ENCODE results near the gene RFX3.

Gene RFX3

DNA sequence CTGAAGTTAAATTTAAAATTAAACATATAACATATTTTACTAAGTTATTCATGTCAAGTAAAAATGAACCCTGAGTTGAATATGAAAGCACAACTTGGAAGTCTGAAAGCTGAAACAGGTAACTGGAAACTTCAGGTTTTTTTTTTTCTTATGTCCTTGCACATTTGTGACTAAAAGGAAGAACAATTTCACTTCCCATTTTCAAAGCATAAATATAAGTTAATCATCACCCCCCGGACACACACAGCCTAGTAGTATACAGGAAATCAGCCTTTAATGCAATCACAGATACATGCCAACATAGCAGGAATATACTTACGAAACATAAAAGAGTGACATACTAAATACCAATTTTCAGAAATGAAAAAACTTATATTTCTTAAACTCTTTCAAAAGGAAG lies 225.9 kb downstream of the RFX3 start:
- TF ChIP-seq, protein P1, sequence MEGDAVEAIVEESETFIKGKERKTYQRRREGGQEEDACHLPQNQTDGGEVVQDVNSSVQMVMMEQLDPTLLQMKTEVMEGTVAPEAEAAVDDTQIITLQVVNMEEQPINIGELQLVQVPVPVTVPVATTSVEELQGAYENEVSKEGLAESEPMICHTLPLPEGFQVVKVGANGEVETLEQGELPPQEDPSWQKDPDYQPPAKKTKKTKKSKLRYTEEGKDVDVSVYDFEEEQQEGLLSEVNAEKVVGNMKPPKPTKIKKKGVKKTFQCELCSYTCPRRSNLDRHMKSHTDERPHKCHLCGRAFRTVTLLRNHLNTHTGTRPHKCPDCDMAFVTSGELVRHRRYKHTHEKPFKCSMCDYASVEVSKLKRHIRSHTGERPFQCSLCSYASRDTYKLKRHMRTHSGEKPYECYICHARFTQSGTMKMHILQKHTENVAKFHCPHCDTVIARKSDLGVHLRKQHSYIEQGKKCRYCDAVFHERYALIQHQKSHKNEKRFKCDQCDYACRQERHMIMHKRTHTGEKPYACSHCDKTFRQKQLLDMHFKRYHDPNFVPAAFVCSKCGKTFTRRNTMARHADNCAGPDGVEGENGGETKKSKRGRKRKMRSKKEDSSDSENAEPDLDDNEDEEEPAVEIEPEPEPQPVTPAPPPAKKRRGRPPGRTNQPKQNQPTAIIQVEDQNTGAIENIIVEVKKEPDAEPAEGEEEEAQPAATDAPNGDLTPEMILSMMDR (IDR thresholded peaks at IDR 0.05; ENCODE audit: control insufficient read depth, insufficient read depth, low read depth, low read length, missing control alignments), result no peak
- DNase-seq (ENCODE audit: low read depth), result no peak

DNA sequence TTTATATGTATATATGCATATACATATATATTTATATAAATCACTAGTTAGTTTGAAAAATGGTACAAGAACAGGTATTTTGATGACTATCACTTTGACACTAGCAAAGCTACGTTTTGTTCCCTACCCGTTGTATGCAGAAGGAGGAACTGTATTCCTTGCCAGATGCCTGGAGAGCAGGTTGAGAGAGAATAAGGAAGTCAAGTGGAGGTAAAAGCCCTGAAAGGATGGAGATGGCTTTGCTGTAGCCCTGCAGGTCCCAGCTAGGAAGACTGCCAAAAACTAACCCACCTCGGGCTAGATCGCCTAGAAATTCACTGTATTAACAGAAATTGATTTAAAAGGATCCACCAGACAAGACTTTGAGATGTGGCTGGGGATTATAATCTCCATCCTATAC lies 229.3 kb downstream of the RFX3 start:
- no peak overlapping the region for H3K4me3 ChIP-seq (ENCODE audit: control insufficient read depth, low read depth, low read length)
- no peak for DNase-seq (ENCODE audit: low read depth)
- TF ChIP-seq, protein P1 (IDR thresholded peaks at IDR 0.05; ENCODE audit: control insufficient read depth, insufficient read depth, low read depth, low read length, missing control alignments), result no peak

More for the DNA sequence above, 225.9 kb downstream of the RFX3 start:
- H3K4me3 ChIP-seq (ENCODE audit: control insufficient read depth, low read depth, low read length), result no peak overlapping the region

DNA sequence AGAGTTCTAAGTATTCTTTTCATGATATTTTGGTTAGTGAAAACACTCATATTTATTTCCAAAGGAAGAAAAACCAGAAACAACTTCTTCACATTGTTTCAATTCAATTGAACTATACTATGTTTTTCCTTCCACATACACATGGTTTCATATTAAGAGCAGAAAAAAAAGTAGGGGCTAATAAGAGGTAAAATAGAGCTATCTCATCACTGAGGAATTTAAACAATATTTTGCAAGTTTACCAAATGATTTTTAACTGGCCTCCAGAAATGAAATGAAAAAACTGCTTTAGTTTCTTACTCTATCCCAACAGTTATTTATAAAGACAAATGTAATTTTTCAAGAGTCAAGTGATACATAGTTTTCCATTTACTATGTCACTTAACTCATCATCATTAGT lies 233.5 kb downstream of the RFX3 start:
- H3K4me3 ChIP-seq (ENCODE audit: control insufficient read depth, low read depth, low read length), result no peak overlapping the region
- DNase-seq (ENCODE audit: low read depth), result no peak
- TF ChIP-seq, protein P1 (IDR thresholded peaks at IDR 0.05; ENCODE audit: control insufficient read depth, insufficient read depth, low read depth, low read length, missing control alignments), result no peak

DNA sequence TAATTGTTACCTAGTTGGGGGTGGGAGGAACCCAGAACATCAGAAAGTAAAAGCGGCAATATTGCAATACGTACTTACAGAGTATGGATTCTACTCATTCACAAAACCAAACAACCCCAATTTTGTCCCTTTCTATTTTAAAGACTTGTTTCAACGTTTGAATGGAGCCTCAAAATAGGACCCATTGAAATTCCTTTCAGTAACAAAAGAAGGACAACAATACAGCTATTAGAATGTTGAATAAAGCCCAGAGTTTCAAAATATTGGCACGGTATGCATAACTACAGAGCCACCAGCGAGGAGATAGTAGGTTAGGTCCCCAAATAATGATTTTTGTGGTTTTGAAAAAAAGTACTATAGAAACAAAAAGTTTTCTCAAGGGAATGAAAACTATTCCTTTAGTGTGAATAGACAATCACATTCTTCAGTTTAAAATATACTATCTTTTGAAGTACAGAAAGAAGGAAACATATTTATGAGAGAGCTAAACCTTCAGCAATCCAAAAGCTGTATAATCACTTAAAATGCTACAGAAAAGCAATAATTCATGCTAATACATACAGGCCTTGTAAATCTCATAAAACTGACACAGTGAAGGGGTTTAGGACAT lies 235.5 kb downstream of the RFX3 start:
- H3K4me3 ChIP-seq (ENCODE audit: control insufficient read depth, low read depth, low read length), result no peak overlapping the region
- TF ChIP-seq, protein P1 (IDR thresholded peaks at IDR 0.05; ENCODE audit: control insufficient read depth, insufficient read depth, low read depth, low read length, missing control alignments), result no peak
- no peak for DNase-seq (ENCODE audit: low read depth)

DNA sequence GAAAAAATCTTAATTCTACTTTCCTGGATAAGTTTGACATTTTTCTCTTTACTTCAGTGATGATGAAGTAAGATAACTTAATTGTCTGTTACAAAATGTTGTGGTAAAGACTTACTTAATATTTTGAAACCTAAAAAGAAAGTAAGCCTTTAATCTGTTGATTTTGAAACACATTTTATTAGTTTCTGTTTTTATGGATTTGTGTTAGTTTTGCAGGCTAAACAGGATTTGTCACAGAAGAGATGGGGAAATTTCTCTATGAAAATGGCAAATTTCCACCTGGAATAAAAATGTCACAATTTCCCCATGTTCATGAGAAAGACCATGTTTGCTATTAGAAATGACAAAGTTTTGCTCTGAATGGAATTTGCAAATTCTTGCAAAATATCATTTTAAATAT lies 237.1 kb downstream of the RFX3 start:
- TF ChIP-seq, protein P1 (IDR thresholded peaks at IDR 0.05; ENCODE audit: control insufficient read depth, insufficient read depth, low read depth, low read length, missing control alignments), result no peak
- peak; percentile 44 for DNase-seq (ENCODE audit: low read depth)
- H3K4me3 ChIP-seq (ENCODE audit: control insufficient read depth, low read depth, low read length), result no peak overlapping the region

DNA sequence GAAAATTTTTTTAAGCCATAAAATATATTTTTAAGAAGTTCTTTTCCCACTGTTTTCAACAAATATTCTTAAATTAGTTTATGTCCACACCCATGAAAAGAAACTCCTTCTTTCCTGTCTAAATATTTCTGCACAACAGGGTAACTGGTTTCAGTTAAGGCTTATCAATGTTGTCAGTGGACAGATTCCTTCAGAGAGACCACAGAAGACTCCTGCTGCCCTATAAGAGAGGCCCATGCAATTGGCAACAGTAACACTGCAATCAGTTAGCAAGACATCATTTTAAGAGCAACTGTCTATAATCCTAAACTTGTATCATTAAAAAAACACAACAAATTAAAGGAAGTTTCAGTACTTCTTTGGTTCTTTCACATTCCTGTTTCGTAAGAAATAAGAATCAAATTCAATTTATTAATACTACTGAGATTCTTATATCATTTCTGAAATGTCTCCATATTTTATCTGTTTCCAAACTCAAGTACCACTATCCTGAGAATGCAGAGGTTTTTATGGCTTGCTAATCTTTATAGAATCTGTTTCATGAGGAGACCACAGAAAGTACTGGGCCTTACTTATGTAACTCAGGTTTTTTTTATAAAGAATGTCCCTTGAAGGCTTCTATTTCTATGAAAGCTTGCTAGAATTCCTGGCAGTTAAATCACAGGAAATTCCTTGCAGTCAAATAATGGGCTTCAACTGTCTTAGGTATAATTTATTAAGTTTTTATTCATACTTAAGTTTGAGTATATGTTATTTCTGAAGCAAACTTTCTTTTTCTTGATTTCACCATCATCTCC lies 240.2 kb downstream of the RFX3 start:
- peak; percentile 90 for DNase-seq (ENCODE audit: low read depth)
- no peak overlapping the region for H3K4me3 ChIP-seq (ENCODE audit: control insufficient read depth, low read depth, low read length)
- TF ChIP-seq, protein P1 (IDR thresholded peaks at IDR 0.05; ENCODE audit: control insufficient read depth, insufficient read depth, low read depth, low read length, missing control alignments), result no peak
